HCT116 (cell line): Measurements from ENCODE around the gene FAM168A. TPM values are rescaled to one million over a fixed set of nuclear protein-coding genes. Genes with fewer than 3 reads are reported as not detected.

Source experiments
- ATAC-seq: fragments of 200-7000 bp; cut with Tn5 transposase; 2 replicates; pipeline ENCODE4 v1.9.1; 2020; ENCODE audit warnings: mild to moderate bottlenecking, moderate library complexity
- BruUV-seq: library from RNA; stranded (reverse); fragments of 400-500 nt; replicated peaks from 2 replicates; lab custom pipeline; 2021; lab: Mats Ljungman, UMichigan
- CTCF ChIA-PET: fragments of 300-600 bp; sonication (Branson Sonifier 250); formaldehyde crosslinking; loops from one replicate; lab custom pipeline; 2021; ENCODE audit warnings: antibody characterized with exemption; lab: Charles Lee
- POLR2A ChIA-PET: fragments of 300-600, 350-600 bp; sonication (Branson Sonifier 250); formaldehyde crosslinking; loops from one replicate; lab custom pipeline; 2021; ENCODE audit warnings: antibody characterized with exemption; lab: Charles Lee
- RAD21 ChIA-PET, 2 experiments: fragments of 300-600 bp; sonication (Branson Sonifier 250); formaldehyde crosslinking; loops; one replicate each; lab custom pipeline; 2023; ENCODE audit warnings: low total read pairs in 2 of 2; ENCODE audit not compliant: uncharacterized antibody in 2 of 2, unreplicated experiment in 2 of 2, low non-redundant PET in 1 of 2; lab: Charles Lee
- DNase-seq: peaks from one replicate; pipeline ENCODE4 v3.0.0-alpha.2; 2010; ENCODE audit warnings: low read depth, low spot score
- H2AFZ ChIP-seq: fragments of 200-600 bp; shearing (Covaris generic), sonication (generic); 2 replicates; pipeline ENCODE4 v1.6.1; 2017; ENCODE audit warnings: low read depth, mixed run types, mixed read lengths, antibody characterized with exemption, low read length; ENCODE audit not compliant: poor library complexity, severe bottlenecking
- H3K27ac ChIP-seq: 2 replicates; pipeline ENCODE4 v1.5.1; 2012; ENCODE audit warnings: low read depth, low read length
- H3K27me3 ChIP-seq: fragments of 200-600 bp; sonication (generic); 2 replicates; pipeline ENCODE4 v1.6.1; 2016; ENCODE audit warnings: mixed run types, low read length, mixed read lengths; ENCODE audit not compliant: insufficient read depth
- H3K36me3 ChIP-seq, 2 experiments: fragments of 200-500 bp in 1 of 2; fragments of 200-600 bp in 1 of 2; sonication (Bioruptor generic) in 1 of 2; sonication (generic) in 1 of 2; 2 replicates each; pipeline versions ENCODE4 v1.5.1 to v1.6.1; 2014 to 2016; ENCODE audit warnings: low read length in 2 of 2, inconsistent platforms in 1 of 2, mixed read lengths in 1 of 2, mixed run types in 1 of 2; ENCODE audit not compliant: insufficient read depth in 2 of 2, control insufficient read depth in 1 of 2
- H3K4me1 ChIP-seq, 2 experiments: fragments of 200-600 bp in 1 of 2; sonication (generic) in 1 of 2; 2 replicates each; pipeline versions ENCODE4 v1.5.1 to v1.6.1; 2012 to 2017; ENCODE audit warnings: low read length in 2 of 2, inconsistent platforms in 1 of 2, mild to moderate bottlenecking in 1 of 2, mixed read lengths in 1 of 2, mixed run types in 1 of 2, moderate library complexity in 1 of 2; ENCODE audit not compliant: insufficient read depth in 2 of 2, control insufficient read depth in 1 of 2
- H3K4me2 ChIP-seq: fragments of 200-600 bp; sonication (generic); 2 replicates; pipeline ENCODE4 v1.6.1; 2017; ENCODE audit warnings: mixed run types, low read length, mixed read lengths
- H3K4me3 ChIP-seq, 2 experiments: fragments of 200-600 bp in 1 of 2; sonication (generic) in 1 of 2; replicated peaks in 1 of 2; 2 replicates each; pipeline ENCODE4 v1.5.1; 2011 to 2016; ENCODE audit warnings: low read length in 2 of 2, control low read depth in 1 of 2, low read depth in 1 of 2, mild to moderate bottlenecking in 1 of 2, mixed read lengths in 1 of 2, mixed run types in 1 of 2
- H3K79me2 ChIP-seq: fragments of 200-600 bp; sonication (generic); 2 replicates; pipeline ENCODE4 v1.6.1; 2017; ENCODE audit warnings: mild to moderate bottlenecking, mixed run types, low read length, moderate library complexity, mixed read lengths; ENCODE audit not compliant: insufficient read depth
- H3K9ac ChIP-seq: fragments of 200-600 bp; sonication (generic); 2 replicates; pipeline ENCODE4 v1.6.1; 2016; ENCODE audit warnings: low read length, mixed read lengths
- H3K9me2 ChIP-seq: fragments of 200-600 bp; sonication (generic), shearing (Covaris generic); 2 replicates; pipeline ENCODE4 v1.6.1; 2017; ENCODE audit warnings: mixed run types, mild to moderate bottlenecking, moderate library complexity; ENCODE audit not compliant: insufficient read depth
- H3K9me3 ChIP-seq, 2 experiments: fragments of 200-500 bp in 1 of 2; fragments of 200-600 bp in 1 of 2; sonication (Bioruptor generic) in 1 of 2; sonication (generic) in 1 of 2; 2 replicates each; pipeline ENCODE4 v1.6.1; 2014 to 2017; ENCODE audit warnings: low read length in 2 of 2, mixed read lengths in 2 of 2, inconsistent platforms in 1 of 2, low read depth in 1 of 2, mild to moderate bottlenecking in 1 of 2, mixed run types in 1 of 2, moderate library complexity in 1 of 2; ENCODE audit not compliant: control insufficient read depth in 1 of 2, insufficient read depth in 1 of 2
- H4K20me1 ChIP-seq: fragments of 200-600 bp; sonication (generic), shearing (Covaris generic); 2 replicates; pipeline ENCODE4 v1.6.1; 2017; ENCODE audit warnings: mixed run types, mild to moderate bottlenecking, moderate library complexity; ENCODE audit not compliant: insufficient read depth
- EGR1 ChIP-seq: IDR thresholded peaks from 2 replicates; pipeline ENCODE4 v1.6.1; 2012; ENCODE audit warnings: low read depth
- EZH2phosphoT487 ChIP-seq: fragments of 200-600 bp; IDR thresholded peaks from 2 replicates; pipeline ENCODE4 v1.6.1; 2018; ENCODE audit warnings: antibody characterized with exemption, borderline replicate concordance
- MAX ChIP-seq: IDR thresholded peaks from 2 replicates; pipeline ENCODE4 v1.6.1; 2012
- SIN3A ChIP-seq: IDR thresholded peaks from 2 replicates; pipeline ENCODE4 v1.6.1; 2012; ENCODE audit warnings: low read depth
- SRF ChIP-seq: IDR thresholded peaks from 2 replicates; pipeline ENCODE4 v1.6.1; 2012; ENCODE audit warnings: low read depth
- TCF7L2 ChIP-seq: IDR thresholded peaks from 2 replicates; pipeline ENCODE4 v1.7.0; 2011; ENCODE audit warnings: borderline replicate concordance, inconsistent platforms; ENCODE audit not compliant: insufficient read depth, insufficient read length; ENCODE audit errors: extremely low read depth
- YY1 ChIP-seq: IDR thresholded peaks from 2 replicates; pipeline ENCODE4 v1.6.1; 2011; ENCODE audit warnings: low read length, low read depth, moderate library complexity, mild to moderate bottlenecking; ENCODE audit not compliant: insufficient replicate concordance; ENCODE audit errors: extremely low read depth
- ZFX ChIP-seq: fragments of 450-650 bp; IDR thresholded peaks from 2 replicates; pipeline ENCODE4 v1.6.1; 2017
- intact Hi-C: fragments of 100-400 bp; cut with micrococcal nuclease; formaldehyde crosslinking; loops from 2 replicates; pipeline ENCODE4 v1.10.0; 2022
- total RNA-seq: library from RNA; stranded (reverse); gene quantifications from one replicate; pipeline ENCODE4 v1.2.1, GENCODE V29; 2021; ENCODE audit not compliant: unreplicated experiment

The FAM168A gene
- total RNA-seq, 1 experiment from 2014 or later: 31.5 TPM

- TF ChIP-seq SIN3A (no peak), YY1 (no peak)
- TF ChIP-seq, all 23 proteins: peak for 0
These were observed 231.0 kb downstream of the FAM168A start (continued) for GRCh38 chr11:73366953-73367352.

GRCh38 chr11:73366265-73366610, 231.7 kb downstream of the FAM168A start:
- ATAC-seq (no peak), DNase-seq (no peak)
- intact Hi-C loops: no loop called here
- H3K4me1 ChIP-seq: peaks cover 0 to 14% of the 10 kb centered on the region in 2 experiments; a peak in 1 of 4 replicates
- no peaks in the 10 kb centered on the region for H3K27me3 ChIP-seq
- no peaks in the 10 kb centered on the region for H3K9me2 ChIP-seq
- no peaks in the 10 kb centered on the region for H3K9me3 ChIP-seq
- no peak overlapping the region for H3K9ac ChIP-seq
- BruUV-seq: no TSS peak
- no peaks in the 10 kb centered on the region for H3K79me2 ChIP-seq
- no peaks in the 10 kb centered on the region; a peak in 1 of 4 replicates for H3K36me3 ChIP-seq
- ChIA-PET RAD21 (no interaction called here), POLR2A (no interaction called here), CTCF (no interaction called here)
- no peak overlapping the region for H3K27ac ChIP-seq
- H2AFZ ChIP-seq: no peak overlapping the region
- no peak overlapping the region for H3K4me2 ChIP-seq
- H4K20me1 ChIP-seq: no peaks in the 10 kb centered on the region
- TF ChIP-seq EGR1 (no peak), TCF7L2 (no peak), EZH2phosphoT487 (no peak), MAX (no peak), ZFX (no peak), SRF (no peak)
- no peak overlapping the region for H3K4me3 ChIP-seq
